ENCODE measurements around the gene CDC42BPA. TPM values are rescaled to one million over a fixed set of nuclear protein-coding genes. Genes with fewer than 3 reads are reported as not detected.

The CDC42BPA gene
- total and polyA plus RNA-seq, 2 of the 13 experiments (the other 11 are each of a cell fraction or from before 2014, with no cell fraction given): 6.5 to 16.0 TPM

DNA sequence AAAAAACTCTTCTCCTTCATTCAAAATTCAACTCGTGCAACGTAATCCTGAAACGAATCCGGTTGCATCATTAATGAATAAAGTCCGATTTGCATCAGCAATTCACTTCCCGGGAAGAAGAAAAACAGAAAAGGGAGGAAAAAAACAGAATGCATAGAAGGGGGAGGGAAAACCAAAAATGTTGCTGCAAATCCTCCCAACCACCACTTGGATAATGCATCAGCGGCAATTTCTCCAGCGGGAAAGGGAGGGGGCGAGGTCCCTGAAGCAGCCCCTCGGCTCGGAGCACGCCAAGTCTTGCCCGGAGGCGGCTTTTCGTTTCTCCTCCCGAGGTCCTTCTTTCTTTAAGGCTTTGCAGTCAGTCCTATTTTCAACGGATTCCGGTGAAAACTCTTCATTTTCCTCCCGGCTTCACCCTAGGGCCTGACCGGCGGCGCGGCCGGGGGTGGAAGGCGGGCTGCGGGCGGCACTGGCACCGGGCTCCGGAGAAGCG lies 723 bp downstream of the CDC42BPA start (continued):
- TF ChIP-seq, protein P1, sequence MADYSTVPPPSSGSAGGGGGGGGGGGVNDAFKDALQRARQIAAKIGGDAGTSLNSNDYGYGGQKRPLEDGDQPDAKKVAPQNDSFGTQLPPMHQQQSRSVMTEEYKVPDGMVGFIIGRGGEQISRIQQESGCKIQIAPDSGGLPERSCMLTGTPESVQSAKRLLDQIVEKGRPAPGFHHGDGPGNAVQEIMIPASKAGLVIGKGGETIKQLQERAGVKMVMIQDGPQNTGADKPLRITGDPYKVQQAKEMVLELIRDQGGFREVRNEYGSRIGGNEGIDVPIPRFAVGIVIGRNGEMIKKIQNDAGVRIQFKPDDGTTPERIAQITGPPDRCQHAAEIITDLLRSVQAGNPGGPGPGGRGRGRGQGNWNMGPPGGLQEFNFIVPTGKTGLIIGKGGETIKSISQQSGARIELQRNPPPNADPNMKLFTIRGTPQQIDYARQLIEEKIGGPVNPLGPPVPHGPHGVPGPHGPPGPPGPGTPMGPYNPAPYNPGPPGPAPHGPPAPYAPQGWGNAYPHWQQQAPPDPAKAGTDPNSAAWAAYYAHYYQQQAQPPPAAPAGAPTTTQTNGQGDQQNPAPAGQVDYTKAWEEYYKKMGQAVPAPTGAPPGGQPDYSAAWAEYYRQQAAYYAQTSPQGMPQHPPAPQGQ (CRISPR knock-in tag; IDR thresholded peaks at IDR 0.05; ENCODE audit: borderline replicate concordance): no peak
- TF ChIP-seq SIN3A (IDR thresholded peaks at IDR 0.05; ENCODE audit: borderline replicate concordance, low read depth, low read length) (peak; percentile 62; the same call in 1 of the 2 replicates), RBAK (CRISPR knock-in tag; IDR thresholded peaks at IDR 0.05) (no peak), RFXAP (CRISPR knock-in tag; IDR thresholded peaks at IDR 0.05; ENCODE audit: borderline replicate concordance) (0 out of 2 replicates have a peak, but pooled peaks have one; percentile 30), ZNF614 (CRISPR knock-in tag; IDR thresholded peaks at IDR 0.05; ENCODE audit: borderline replicate concordance) (no peak), ADNP (CRISPR knock-in tag; IDR thresholded peaks at IDR 0.05) (no peak), ZNF607 (CRISPR knock-in tag; IDR thresholded peaks at IDR 0.05; ENCODE audit: borderline replicate concordance) (no peak), ZFY (CRISPR knock-in tag; IDR thresholded peaks at IDR 0.05) (peak; percentile 8; the same call in 1 of the 2 replicates), KDM2A (CRISPR knock-in tag; IDR thresholded peaks at IDR 0.05; ENCODE audit: borderline replicate concordance, low read depth) (no peak), PHF8 (CRISPR knock-in tag; IDR thresholded peaks at IDR 0.05) (peak; percentile 48), HNRNPH1 (optimal IDR thresholded peaks at IDR 0.05; ENCODE audit: low read depth, low read length) (no peak), ASH2L (IDR thresholded peaks at IDR 0.05; ENCODE audit: insufficient read length, low read depth, low read length) (peak; percentile 50), PATZ1 (CRISPR knock-in tag; IDR thresholded peaks at IDR 0.05) (peak; percentile 67; the same call in 1 of the 2 replicates), NR2C2 (CRISPR knock-in tag; IDR thresholded peaks at IDR 0.05; ENCODE audit: borderline replicate concordance) (0 out of 2 replicates have a peak, but pooled peaks have one; percentile 7), ATF7 (IDR thresholded peaks at IDR 0.05) (peak; percentile 53), ATF7 (CRISPR knock-in tag; IDR thresholded peaks at IDR 0.05) (no peak), LRRFIP1 (CRISPR knock-in tag; conservative IDR thresholded peaks at IDR 0.05) (no peak), ZSCAN20 (CRISPR knock-in tag; IDR thresholded peaks at IDR 0.05; ENCODE audit: borderline replicate concordance) (0 out of 2 replicates have a peak, but pooled peaks have one; percentile 27)
- TF ChIP-seq, protein P2, sequence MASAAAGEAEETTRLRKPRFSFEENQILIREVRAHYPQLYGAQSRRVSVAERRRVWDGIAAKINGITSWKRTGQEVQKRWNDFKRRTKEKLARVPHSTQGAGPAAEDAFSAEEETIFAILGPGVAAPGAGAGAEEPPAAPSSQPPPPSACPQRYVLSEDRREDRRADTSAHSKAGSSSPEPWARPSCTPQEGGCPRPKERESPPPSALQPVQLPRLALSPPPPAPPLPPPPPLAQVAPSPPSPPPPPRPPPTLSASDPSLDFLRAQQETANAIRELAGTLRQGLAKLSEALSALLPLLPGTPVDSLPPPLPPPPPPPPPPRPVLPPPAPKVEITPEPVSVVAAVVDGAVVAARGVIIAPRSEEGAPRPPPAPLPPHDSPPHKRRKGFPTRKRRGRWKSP (CRISPR knock-in tag; IDR thresholded peaks at IDR 0.05): no peak
